SK-N-SH treated with all-trans-retinoic acid at 6 μM for 48 hours (cell line): Measurements from ENCODE around the gene HMGN1.

Source experiments
- BACH2 ChIP-seq: fragments of 250-450 bp; sonication (Bioruptor Pico); IDR thresholded peaks from 2 replicates; pipeline ENCODE4 v1.9.0; 2021; ENCODE audit warnings: mild to moderate bottlenecking, borderline replicate concordance
- CSDC2 ChIP-seq: fragments of 250-450 bp; sonication (Bioruptor Pico); IDR thresholded peaks from 2 replicates; pipeline ENCODE4 v1.5.0; 2020; ENCODE audit warnings: mild to moderate bottlenecking, moderate library complexity
- TCF4 ChIP-seq: fragments of 250-450 bp; sonication (Bioruptor Pico); IDR thresholded peaks from 2 replicates; pipeline ENCODE4 v1.8.0; 2021; ENCODE audit warnings: mild to moderate bottlenecking, moderate library complexity, borderline replicate concordance
- TOX ChIP-seq: fragments of 250-450 bp; sonication (Bioruptor Pico); IDR thresholded peaks from 2 replicates; pipeline ENCODE4 v1.8.0; 2021; ENCODE audit warnings: mild to moderate bottlenecking, moderate library complexity, borderline replicate concordance
- ZFP3 ChIP-seq: fragments of 250-450 bp; sonication (Bioruptor Pico); IDR thresholded peaks from 2 replicates; pipeline ENCODE4 v1.5.0; 2020; ENCODE audit warnings: mild to moderate bottlenecking, moderate library complexity
- TF ChIP-seq, protein P1 (sequence below): fragments of 250-450 bp; sonication (Bioruptor Pico); IDR thresholded peaks from 2 replicates; pipeline ENCODE4 v1.5.0; 2020; ENCODE audit warnings: mild to moderate bottlenecking, moderate library complexity
- TF ChIP-seq, protein P2 (sequence below): fragments of 250-450 bp; sonication (Bioruptor Pico); IDR thresholded peaks from 2 replicates; pipeline ENCODE4 v1.5.1; 2020; ENCODE audit warnings: low read depth, mild to moderate bottlenecking, moderate library complexity

DNA sequence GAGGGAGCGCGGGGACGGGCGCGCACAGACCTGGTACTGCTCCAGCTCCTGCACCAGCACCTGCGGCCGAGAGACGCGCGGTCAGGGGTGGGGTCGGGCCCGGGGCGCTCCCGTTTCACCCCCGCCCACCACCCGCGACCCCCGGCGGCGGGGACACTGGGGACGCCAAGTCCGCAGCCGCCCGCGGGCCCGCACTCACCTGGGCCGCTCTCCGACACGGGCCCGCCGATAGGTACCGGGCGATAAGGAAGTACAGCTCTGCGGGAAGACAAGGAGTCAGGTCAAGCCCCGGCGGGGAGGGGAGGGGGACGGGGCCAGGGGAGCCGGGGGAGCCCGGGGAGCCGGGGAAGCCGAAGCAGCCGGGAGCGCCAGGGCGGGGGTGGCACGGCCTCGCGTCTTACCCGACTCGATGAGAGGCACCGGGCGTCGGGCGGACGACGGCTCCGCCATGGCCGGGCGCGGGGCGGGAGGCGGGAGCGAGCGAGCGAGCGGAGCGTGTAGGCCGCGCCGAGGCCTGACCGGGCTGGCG lies 35.8 kb downstream of the HMGN1 start:
- TF ChIP-seq, protein P1, sequence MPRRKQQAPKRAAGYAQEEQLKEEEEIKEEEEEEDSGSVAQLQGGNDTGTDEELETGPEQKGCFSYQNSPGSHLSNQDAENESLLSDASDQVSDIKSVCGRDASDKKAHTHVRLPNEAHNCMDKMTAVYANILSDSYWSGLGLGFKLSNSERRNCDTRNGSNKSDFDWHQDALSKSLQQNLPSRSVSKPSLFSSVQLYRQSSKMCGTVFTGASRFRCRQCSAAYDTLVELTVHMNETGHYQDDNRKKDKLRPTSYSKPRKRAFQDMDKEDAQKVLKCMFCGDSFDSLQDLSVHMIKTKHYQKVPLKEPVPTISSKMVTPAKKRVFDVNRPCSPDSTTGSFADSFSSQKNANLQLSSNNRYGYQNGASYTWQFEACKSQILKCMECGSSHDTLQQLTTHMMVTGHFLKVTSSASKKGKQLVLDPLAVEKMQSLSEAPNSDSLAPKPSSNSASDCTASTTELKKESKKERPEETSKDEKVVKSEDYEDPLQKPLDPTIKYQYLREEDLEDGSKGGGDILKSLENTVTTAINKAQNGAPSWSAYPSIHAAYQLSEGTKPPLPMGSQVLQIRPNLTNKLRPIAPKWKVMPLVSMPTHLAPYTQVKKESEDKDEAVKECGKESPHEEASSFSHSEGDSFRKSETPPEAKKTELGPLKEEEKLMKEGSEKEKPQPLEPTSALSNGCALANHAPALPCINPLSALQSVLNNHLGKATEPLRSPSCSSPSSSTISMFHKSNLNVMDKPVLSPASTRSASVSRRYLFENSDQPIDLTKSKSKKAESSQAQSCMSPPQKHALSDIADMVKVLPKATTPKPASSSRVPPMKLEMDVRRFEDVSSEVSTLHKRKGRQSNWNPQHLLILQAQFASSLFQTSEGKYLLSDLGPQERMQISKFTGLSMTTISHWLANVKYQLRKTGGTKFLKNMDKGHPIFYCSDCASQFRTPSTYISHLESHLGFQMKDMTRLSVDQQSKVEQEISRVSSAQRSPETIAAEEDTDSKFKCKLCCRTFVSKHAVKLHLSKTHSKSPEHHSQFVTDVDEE (CRISPR knock-in tag), result no peak
- TF ChIP-seq ZFP3 (CRISPR knock-in tag) (no peak), BACH2 (CRISPR knock-in tag) (no peak), CSDC2 (CRISPR knock-in tag) (no peak), TCF4 (CRISPR knock-in tag) (no peak), TOX (CRISPR knock-in tag) (no peak)
- TF ChIP-seq, protein P2, sequence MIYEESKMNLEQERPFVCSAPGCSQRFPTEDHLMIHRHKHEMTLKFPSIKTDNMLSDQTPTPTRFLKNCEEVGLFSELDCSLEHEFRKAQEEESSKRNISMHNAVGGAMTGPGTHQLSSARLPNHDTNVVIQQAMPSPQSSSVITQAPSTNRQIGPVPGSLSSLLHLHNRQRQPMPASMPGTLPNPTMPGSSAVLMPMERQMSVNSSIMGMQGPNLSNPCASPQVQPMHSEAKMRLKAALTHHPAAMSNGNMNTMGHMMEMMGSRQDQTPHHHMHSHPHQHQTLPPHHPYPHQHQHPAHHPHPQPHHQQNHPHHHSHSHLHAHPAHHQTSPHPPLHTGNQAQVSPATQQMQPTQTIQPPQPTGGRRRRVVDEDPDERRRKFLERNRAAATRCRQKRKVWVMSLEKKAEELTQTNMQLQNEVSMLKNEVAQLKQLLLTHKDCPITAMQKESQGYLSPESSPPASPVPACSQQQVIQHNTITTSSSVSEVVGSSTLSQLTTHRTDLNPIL (CRISPR knock-in tag), result no peak
